ENCODE results near the gene CARMIL1.

GRCh38 chr6:25354078-25354932, 75.1 kb downstream of the CARMIL1 start:
- no peak for TF ChIP-seq CTCF (IDR thresholded peaks at IDR 0.05)
- TF ChIP-seq EP300 (IDR thresholded peaks at IDR 0.05; ENCODE audit: borderline replicate concordance in 1 of 2, low read depth in 1 of 2, low read length in 1 of 2) = no peak
